IPS-15b (cell line): ENCODE data around the gene C6orf136.

Source experiments
- H3K27me3 ChIP-seq: one replicate; pipeline ENCODE4 v1.6.1; 2013; ENCODE audit warnings: low read length; ENCODE audit not compliant: control insufficient read depth, insufficient read depth
- H3K36me3 ChIP-seq: one replicate; pipeline ENCODE4 v1.6.1; 2013; ENCODE audit warnings: low read length; ENCODE audit not compliant: control insufficient read depth, insufficient read depth
- H3K4me1 ChIP-seq: one replicate; pipeline ENCODE4 v1.6.1; 2013; ENCODE audit warnings: mild to moderate bottlenecking, low read length; ENCODE audit not compliant: control insufficient read depth, insufficient read depth
- H3K4me3 ChIP-seq: one replicate; pipeline ENCODE4 v1.5.1; 2013; ENCODE audit warnings: low read depth, low read length
- H3K9ac ChIP-seq: one replicate; pipeline ENCODE4 v1.6.1; 2013; ENCODE audit warnings: low read depth, mild to moderate bottlenecking, low read length
- H3K9me3 ChIP-seq: one replicate; pipeline ENCODE4 v1.6.1; 2013; ENCODE audit warnings: mild to moderate bottlenecking, low read length; ENCODE audit not compliant: control insufficient read depth, insufficient read depth

Gene C6orf136

DNA sequence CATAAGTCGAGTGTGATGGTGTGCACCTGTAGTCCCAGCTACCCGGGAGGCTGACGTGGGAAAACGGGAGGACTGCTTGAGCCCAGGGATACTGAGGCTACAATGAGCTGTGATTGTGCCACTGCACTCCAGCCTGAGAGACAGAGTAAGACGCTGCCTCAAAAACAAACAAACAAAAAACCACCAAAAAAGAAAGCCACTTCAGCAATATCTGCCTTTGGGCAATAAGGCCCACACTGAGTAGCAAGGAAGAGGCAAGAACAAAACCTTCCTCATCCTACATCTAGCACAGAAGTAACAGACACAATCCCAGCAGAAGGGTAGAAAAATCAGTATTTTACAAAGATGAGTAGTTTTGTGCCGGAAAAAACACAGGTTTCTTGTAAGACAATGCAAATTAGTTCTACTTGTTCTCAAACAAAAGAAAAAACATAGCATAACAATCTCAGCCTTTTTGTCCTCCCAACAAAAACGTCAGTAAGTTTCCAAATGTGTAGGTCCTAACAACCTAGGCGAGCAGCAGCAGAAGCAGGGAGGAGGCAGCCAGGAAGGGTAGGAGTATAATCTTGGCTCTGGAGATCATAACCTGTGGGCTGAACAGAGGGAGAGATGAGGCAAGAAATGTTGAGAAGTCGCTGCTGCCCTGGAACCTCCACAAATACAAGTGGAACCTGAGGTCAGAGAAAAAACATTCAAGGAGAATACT, 35.6 kb upstream of the C6orf136 start:
- Histone ChIP-seq H3K4me1 (peaks cover 14% of the 10 kb centered on the region), H3K9me3 (no peaks in the 10 kb centered on the region), H3K36me3 (peaks cover 23% of the 10 kb centered on the region), H3K9ac (no peak overlapping the region), H3K27me3 (no peaks in the 10 kb centered on the region), H3K4me3 (no peak overlapping the region)

DNA sequence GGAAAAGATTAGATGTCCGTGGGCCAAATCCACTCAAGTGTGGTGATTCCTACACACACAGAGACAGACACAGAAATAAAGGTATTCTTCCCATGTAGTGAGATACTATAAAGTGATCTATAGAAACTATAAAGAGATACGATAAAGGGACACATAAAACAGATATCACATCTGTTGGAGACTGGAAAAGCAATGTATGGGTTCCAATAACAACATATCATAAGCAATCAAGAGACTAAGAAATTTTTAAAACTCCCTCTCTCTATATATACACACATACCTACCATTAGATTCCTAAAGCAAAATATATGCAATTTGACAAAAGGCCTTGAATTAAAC, 35.1 kb upstream of the C6orf136 start:
- Histone ChIP-seq H3K27me3 (no peaks in the 10 kb centered on the region), H3K36me3 (peaks cover 23% of the 10 kb centered on the region), H3K9me3 (no peaks in the 10 kb centered on the region), H3K4me1 (peaks cover 14% of the 10 kb centered on the region), H3K9ac (no peak overlapping the region), H3K4me3 (no peak overlapping the region)

- Histone ChIP-seq H3K9me3 (no peaks in the 10 kb centered on the region), H3K27me3 (no peaks in the 10 kb centered on the region), H3K9ac (no peak overlapping the region), H3K4me3 (no peak overlapping the region), H3K36me3 (peaks cover 23% of the 10 kb centered on the region), H3K4me1 (peaks cover 14% of the 10 kb centered on the region)
Measured at GRCh38 chr6:30612213-30612612, 34.7 kb upstream of the C6orf136 start.

DNA sequence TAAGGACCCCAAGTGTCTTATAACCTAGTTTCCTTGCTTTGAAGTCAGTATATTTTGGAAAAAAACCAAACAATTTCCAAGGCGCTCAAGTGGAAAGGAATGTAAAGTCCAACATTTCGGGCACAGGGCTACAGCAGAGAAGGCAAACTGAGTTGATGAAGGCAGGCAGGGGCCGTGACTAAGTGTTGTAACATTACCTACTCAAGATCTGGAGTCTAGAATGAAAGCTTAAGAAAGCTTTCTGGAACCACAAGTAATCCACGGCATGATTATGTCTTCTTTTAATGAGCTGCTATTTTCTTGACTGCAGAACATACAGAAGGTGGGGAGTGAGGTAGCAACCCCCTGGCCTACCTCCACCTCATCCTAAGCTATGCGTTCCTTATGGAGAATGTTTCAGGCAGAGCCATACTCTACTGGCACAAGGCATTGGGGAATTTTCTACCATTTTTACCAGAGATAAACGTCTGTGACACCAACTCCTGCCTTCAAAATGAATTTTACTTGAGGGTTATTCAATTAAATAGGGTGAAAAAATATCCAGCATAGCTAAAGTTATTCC, 34.2 kb upstream of the C6orf136 start:
- Histone ChIP-seq H3K27me3 (no peaks in the 10 kb centered on the region), H3K9me3 (no peaks in the 10 kb centered on the region), H3K4me3 (no peak overlapping the region), H3K36me3 (peaks cover 23% of the 10 kb centered on the region), H3K4me1 (peaks cover 14% of the 10 kb centered on the region), H3K9ac (no peak overlapping the region)

DNA sequence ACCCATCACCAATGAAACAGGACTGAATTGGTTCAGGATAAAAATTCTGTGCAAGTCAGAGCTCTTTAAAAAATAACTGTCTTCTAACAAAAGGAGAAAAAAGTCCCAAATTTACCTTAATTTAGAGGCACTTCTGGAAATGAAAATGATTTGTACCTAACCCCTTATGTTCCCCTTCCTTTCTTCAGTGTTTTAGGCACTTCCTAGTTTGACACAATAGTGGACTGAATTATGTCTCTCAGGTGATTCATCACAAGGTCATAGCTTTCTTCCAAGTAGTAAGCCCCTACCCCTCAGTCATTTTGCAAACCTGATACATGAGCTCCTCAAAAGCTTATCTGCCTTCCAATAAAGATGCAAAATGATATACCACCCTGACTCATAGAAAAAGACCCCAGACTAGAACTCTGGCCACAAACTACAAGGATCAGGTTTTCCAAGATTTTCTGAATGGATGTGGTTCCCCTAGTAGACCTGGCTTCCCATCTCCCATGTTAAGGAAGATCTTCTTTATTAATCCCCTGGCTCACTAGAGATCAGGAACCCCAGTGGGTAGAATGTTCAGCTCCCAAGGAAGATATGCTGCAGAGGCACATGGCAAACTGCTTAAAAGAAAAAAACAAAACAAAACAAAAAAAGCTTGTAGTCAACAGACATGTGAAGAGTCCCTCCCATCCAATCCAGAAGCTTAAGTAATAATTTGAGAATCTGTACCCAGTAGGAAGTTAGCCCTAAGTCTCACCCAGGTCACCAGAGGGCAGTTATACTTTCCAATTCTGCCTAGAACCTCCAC, 33.5 kb upstream of the C6orf136 start:
- H3K4me3 ChIP-seq = no peak overlapping the region

DNA sequence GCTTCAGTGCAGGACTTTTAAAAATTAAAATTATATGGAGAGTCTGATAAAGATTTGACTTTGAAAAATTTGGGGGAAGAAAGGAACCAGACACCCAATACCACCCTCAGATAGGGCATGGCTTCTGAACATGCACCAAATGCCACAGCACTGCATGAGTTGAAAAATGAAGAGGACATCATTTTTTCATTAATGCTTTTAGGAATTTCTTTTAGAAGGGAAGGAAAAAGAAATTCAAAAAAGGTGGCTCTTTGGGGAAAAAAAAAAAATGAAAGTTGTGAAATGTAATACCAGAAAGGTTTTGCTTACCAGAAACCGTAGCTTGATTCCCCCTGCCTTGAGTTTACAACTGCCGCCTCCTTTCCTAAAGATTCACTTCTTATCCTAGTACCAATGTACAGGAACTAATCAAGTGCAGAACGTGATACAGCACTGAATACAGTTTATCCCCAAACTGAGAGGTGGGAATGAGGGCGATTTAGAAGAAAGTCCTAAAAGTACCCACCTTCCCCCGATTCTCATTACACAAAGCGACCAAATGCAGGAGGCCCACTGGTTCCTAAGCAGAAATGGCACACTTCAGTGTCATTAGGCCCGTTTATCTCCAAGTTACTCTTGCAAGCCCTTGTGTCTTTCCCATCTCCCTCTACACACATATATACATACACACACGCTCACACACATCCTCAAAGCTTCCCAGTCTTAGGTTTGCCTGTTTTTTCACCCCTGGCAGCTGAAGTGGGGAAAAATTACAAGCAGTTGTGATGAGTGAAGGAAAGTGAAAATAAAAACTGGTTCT, 32.7 kb upstream of the C6orf136 start:
- peak overlapping the region; percentile 100 for H3K4me3 ChIP-seq
- H3K9me3 ChIP-seq = no peaks in the 10 kb centered on the region
- peaks cover 14% of the 10 kb centered on the region for H3K4me1 ChIP-seq
- H3K9ac ChIP-seq = peak overlapping the region; percentile 100
- H3K36me3 ChIP-seq = peaks cover 16% of the 10 kb centered on the region
- H3K27me3 ChIP-seq = no peaks in the 10 kb centered on the region

More for the DNA sequence above, 33.5 kb upstream of the C6orf136 start:
- H3K9ac ChIP-seq = no peak overlapping the region
- H3K9me3 ChIP-seq = no peaks in the 10 kb centered on the region
- peaks cover 14% of the 10 kb centered on the region for H3K4me1 ChIP-seq
- H3K36me3 ChIP-seq = peaks cover 23% of the 10 kb centered on the region
- H3K27me3 ChIP-seq = no peaks in the 10 kb centered on the region

- no peaks in the 10 kb centered on the region for H3K9me3 ChIP-seq
- H3K4me1 ChIP-seq = peaks cover 14% of the 10 kb centered on the region
- peaks cover 14% of the 10 kb centered on the region for H3K36me3 ChIP-seq
- H3K27me3 ChIP-seq = no peaks in the 10 kb centered on the region
- H3K9ac ChIP-seq = peak overlapping the region; percentile 100
- peak overlapping the region; percentile 100 for H3K4me3 ChIP-seq
Measured at GRCh38 chr6:30614843-30615218, 32.1 kb upstream of the C6orf136 start.

DNA sequence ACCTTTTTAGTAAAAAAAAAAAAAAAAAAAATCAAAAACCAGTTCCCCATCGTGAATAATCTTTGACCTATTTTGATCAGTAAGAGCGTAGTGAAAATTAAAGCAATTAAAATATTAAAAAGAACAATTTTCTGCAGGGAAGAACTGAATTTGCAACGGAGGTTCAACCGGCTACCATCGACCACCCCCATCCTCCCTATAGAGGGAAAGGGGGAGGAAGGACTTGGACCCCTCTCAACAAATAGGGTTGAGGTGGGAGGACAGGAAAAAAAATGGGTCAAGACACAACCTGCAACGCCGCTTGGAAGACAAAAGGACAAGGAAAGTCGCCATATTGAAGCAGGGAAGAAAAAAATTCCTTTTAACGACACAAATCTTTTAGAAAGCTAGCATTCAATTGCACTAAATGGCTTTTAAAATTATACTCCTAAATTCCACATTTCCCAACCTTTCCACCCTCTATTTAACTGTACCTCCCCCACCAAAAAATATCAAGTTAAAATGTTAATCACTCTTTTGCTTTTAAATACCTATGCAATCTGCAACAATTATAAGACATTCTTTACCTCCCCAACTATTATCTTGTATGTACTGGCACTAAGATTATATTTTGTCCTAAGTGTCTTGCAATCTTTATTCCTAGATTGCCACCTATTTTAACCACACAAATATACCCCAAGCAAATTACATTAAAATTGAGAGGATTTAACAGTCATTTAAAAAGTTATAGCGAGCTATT, 31.5 kb upstream of the C6orf136 start:
- Histone ChIP-seq H3K4me1 (peaks cover 14% of the 10 kb centered on the region), H3K36me3 (peaks cover 12% of the 10 kb centered on the region), H3K9me3 (no peaks in the 10 kb centered on the region), H3K27me3 (no peaks in the 10 kb centered on the region), H3K9ac (peak overlapping the region; percentile 100), H3K4me3 (peak overlapping the region; percentile 100)

- Histone ChIP-seq H3K4me1 (peaks cover 14% of the 10 kb centered on the region), H3K9ac (peak overlapping the region; percentile 100), H3K36me3 (peaks cover 16% of the 10 kb centered on the region), H3K27me3 (no peaks in the 10 kb centered on the region), H3K9me3 (no peaks in the 10 kb centered on the region), H3K4me3 (peak overlapping the region; percentile 100)
Measured at GRCh38 chr6:30615958-30616810, 30.7 kb upstream of the C6orf136 start.

- H3K9ac ChIP-seq = peak within 1 kb of the TSS; percentile 100
- no peaks in the 10 kb centered on the region for H3K9me3 ChIP-seq
- H3K4me3 ChIP-seq = peak within 1 kb of the TSS; percentile 100
- no peaks in the 10 kb centered on the region for H3K27me3 ChIP-seq
- H3K36me3 ChIP-seq = peaks cover 16% of the 10 kb centered on the region
- peaks cover 10% of the 10 kb centered on the region for H3K4me1 ChIP-seq
Measured at GRCh38 chr6:30616811-30617564, 29.9 kb upstream of the C6orf136 start, which contains the start of gene PPP1R10. Gene PPP1R10, minus strand, starts transcription at chr6:30617243. Its CDS starts 7,299 bp downstream, at chr6:30609944.
